ENCODE measurements around the gene TNS2.

Gene TNS2

GRCh38 chr12:53097564-53098353 lies 47.9 kb downstream of the TNS2 start, which contains the start of gene IGFBP6:
Gene IGFBP6, plus strand, starts transcription at chr12:53097667. Its CDS starts 51 bp downstream, at chr12:53097718.
- Histone ChIP-seq H3K27ac (ENCODE audit: low read depth, low read length) (peak within 1 kb of the TSS; percentile 80), H3K36me3 (ENCODE audit: control insufficient read depth in 5 of 5, insufficient read depth in 5 of 5, low read length in 5 of 5) (peaks cover 0 to 16% (median 4%) of the 10 kb centered on the region in 5 donors), H3K9me3 (ENCODE audit: control insufficient read depth in 5 of 5, low read length in 5 of 5) (no peaks in the 10 kb centered on the region), H3K4me3 (ENCODE audit: low read depth in 1 of 5, low read length in 5 of 5) (peak within 1 kb of the TSS; percentile 64 to 84 (median 76)), H3K27me3 (ENCODE audit: control insufficient read depth in 5 of 5, insufficient read depth in 4 of 5, low read length in 5 of 5) (no peaks in the 10 kb centered on the region), H3K9ac (ENCODE audit: low read length in 5 of 5) (peak within 1 kb of the TSS; percentile 63 to 71 (median 64)), H3K4me1 (ENCODE audit: control insufficient read depth in 5 of 5, insufficient read depth in 5 of 5, low read length in 5 of 5) (peaks cover 14 to 52% (median 49%) of the 10 kb centered on the region in 5 donors)

- no peaks in the 10 kb centered on the region for H3K9me3 ChIP-seq (ENCODE audit: control insufficient read depth in 5 of 5, low read length in 5 of 5)
- peak overlapping the region; percentile 54 to 71 (median 63) for H3K9ac ChIP-seq (ENCODE audit: low read length in 5 of 5)
- no peaks in the 10 kb centered on the region for H3K27me3 ChIP-seq (ENCODE audit: control insufficient read depth in 5 of 5, insufficient read depth in 4 of 5, low read length in 5 of 5)
- peaks cover 14 to 57% (median 55%) of the 10 kb centered on the region in 5 donors for H3K4me1 ChIP-seq (ENCODE audit: control insufficient read depth in 5 of 5, insufficient read depth in 5 of 5, low read length in 5 of 5)
- H3K27ac ChIP-seq (ENCODE audit: low read depth, low read length), result peak overlapping the region; percentile 80
- H3K4me3 ChIP-seq (ENCODE audit: low read depth in 1 of 5, low read length in 5 of 5), result peak overlapping the region; percentile 41 to 84 (median 76)
- H3K36me3 ChIP-seq (ENCODE audit: control insufficient read depth in 5 of 5, insufficient read depth in 5 of 5, low read length in 5 of 5), result peaks cover 0 to 16% (median 4%) of the 10 kb centered on the region in 5 donors
These were observed 48.6 kb downstream of the TNS2 start for GRCh38 chr12:53098354-53098981.

- peak overlapping the region; percentile 80 for H3K27ac ChIP-seq (ENCODE audit: low read depth, low read length)
- peak overlapping the region; percentile 41 to 84 (median 76) for H3K4me3 ChIP-seq (ENCODE audit: low read depth in 1 of 5, low read length in 5 of 5)
- H3K36me3 ChIP-seq (ENCODE audit: control insufficient read depth in 5 of 5, insufficient read depth in 5 of 5, low read length in 5 of 5), result peaks cover 0 to 16% (median 4%) of the 10 kb centered on the region in 5 donors
- no peaks in the 10 kb centered on the region for H3K9me3 ChIP-seq (ENCODE audit: control insufficient read depth in 5 of 5, low read length in 5 of 5)
- peak overlapping the region in 3 of 5 donors; percentile 50 to 61 (median 54) for H3K9ac ChIP-seq (ENCODE audit: low read length in 5 of 5)
- H3K27me3 ChIP-seq (ENCODE audit: control insufficient read depth in 5 of 5, insufficient read depth in 4 of 5, low read length in 5 of 5), result no peaks in the 10 kb centered on the region
- H3K4me1 ChIP-seq (ENCODE audit: control insufficient read depth in 5 of 5, insufficient read depth in 5 of 5, low read length in 5 of 5), result peaks cover 9 to 53% (median 49%) of the 10 kb centered on the region in 5 donors
These were observed 49.4 kb downstream of the TNS2 start for GRCh38 chr12:53099071-53099882.

- no peaks in the 10 kb centered on the region for H3K9me3 ChIP-seq (ENCODE audit: control insufficient read depth in 5 of 5, low read length in 5 of 5)
- no peak overlapping the region for H3K4me3 ChIP-seq (ENCODE audit: low read depth in 1 of 5, low read length in 5 of 5)
- H3K4me1 ChIP-seq (ENCODE audit: control insufficient read depth in 5 of 5, insufficient read depth in 5 of 5, low read length in 5 of 5), result peaks cover 7 to 52% (median 42%) of the 10 kb centered on the region in 5 donors
- no peak overlapping the region for H3K27ac ChIP-seq (ENCODE audit: low read depth, low read length)
- H3K27me3 ChIP-seq (ENCODE audit: control insufficient read depth in 5 of 5, insufficient read depth in 4 of 5, low read length in 5 of 5), result no peaks in the 10 kb centered on the region
- H3K36me3 ChIP-seq (ENCODE audit: control insufficient read depth in 5 of 5, insufficient read depth in 5 of 5, low read length in 5 of 5), result peaks cover 0 to 16% (median 4%) of the 10 kb centered on the region in 5 donors
- H3K9ac ChIP-seq (ENCODE audit: low read length in 5 of 5), result no peak overlapping the region
These were observed 50.7 kb downstream of the TNS2 start for GRCh38 chr12:53100466-53101151.

GRCh38 chr12:53101266-53101665 lies 51.4 kb downstream of the TNS2 start:
- Histone ChIP-seq H3K9me3 (ENCODE audit: control insufficient read depth in 5 of 5, low read length in 5 of 5) (no peaks in the 10 kb centered on the region), H3K4me3 (ENCODE audit: low read depth in 1 of 5, low read length in 5 of 5) (no peak overlapping the region), H3K27me3 (ENCODE audit: control insufficient read depth in 5 of 5, insufficient read depth in 4 of 5, low read length in 5 of 5) (no peaks in the 10 kb centered on the region), H3K9ac (ENCODE audit: low read length in 5 of 5) (no peak overlapping the region), H3K27ac (ENCODE audit: low read depth, low read length) (no peak overlapping the region), H3K4me1 (ENCODE audit: control insufficient read depth in 5 of 5, insufficient read depth in 5 of 5, low read length in 5 of 5) (peaks cover 7 to 46% (median 36%) of the 10 kb centered on the region in 5 donors), H3K36me3 (ENCODE audit: control insufficient read depth in 5 of 5, insufficient read depth in 5 of 5, low read length in 5 of 5) (peaks cover 0 to 16% (median 4%) of the 10 kb centered on the region in 5 donors)

- Histone ChIP-seq H3K9ac (ENCODE audit: low read length in 5 of 5) (peak overlapping the region in 1 of 5 donors; percentile 48), H3K4me1 (ENCODE audit: control insufficient read depth in 5 of 5, insufficient read depth in 5 of 5, low read length in 5 of 5) (peaks cover 7 to 39% (median 34%) of the 10 kb centered on the region in 5 donors), H3K4me3 (ENCODE audit: low read depth in 1 of 5, low read length in 5 of 5) (no peak overlapping the region), H3K36me3 (ENCODE audit: control insufficient read depth in 5 of 5, insufficient read depth in 5 of 5, low read length in 5 of 5) (peaks cover 0 to 16% (median 4%) of the 10 kb centered on the region in 5 donors), H3K9me3 (ENCODE audit: control insufficient read depth in 5 of 5, low read length in 5 of 5) (no peaks in the 10 kb centered on the region), H3K27me3 (ENCODE audit: control insufficient read depth in 5 of 5, insufficient read depth in 4 of 5, low read length in 5 of 5) (no peaks in the 10 kb centered on the region), H3K27ac (ENCODE audit: low read depth, low read length) (no peak overlapping the region)
These were observed 52.3 kb downstream of the TNS2 start for GRCh38 chr12:53101931-53102781.

- Histone ChIP-seq H3K27me3 (ENCODE audit: control insufficient read depth in 5 of 5, insufficient read depth in 4 of 5, low read length in 5 of 5) (no peaks in the 10 kb centered on the region), H3K4me1 (ENCODE audit: control insufficient read depth in 5 of 5, insufficient read depth in 5 of 5, low read length in 5 of 5) (peaks cover 7 to 31% (median 25%) of the 10 kb centered on the region in 5 donors), H3K9ac (ENCODE audit: low read length in 5 of 5) (peak within 1 kb of the TSS in 1 of 5 donors; percentile 48), H3K9me3 (ENCODE audit: control insufficient read depth in 5 of 5, low read length in 5 of 5) (no peaks in the 10 kb centered on the region), H3K36me3 (ENCODE audit: control insufficient read depth in 5 of 5, insufficient read depth in 5 of 5, low read length in 5 of 5) (peaks cover 0 to 16% (median 4%) of the 10 kb centered on the region in 5 donors), H3K4me3 (ENCODE audit: low read depth in 1 of 5, low read length in 5 of 5) (no peak within 1 kb of the TSS), H3K27ac (ENCODE audit: low read depth, low read length) (no peak within 1 kb of the TSS)
These were observed 53.3 kb downstream of the TNS2 start, which contains the start of gene SOAT2 for GRCh38 chr12:53102883-53103807. Gene SOAT2, plus strand, starts transcription at chr12:53103486. Its CDS starts 92 bp downstream, at chr12:53103578.

- H3K9ac ChIP-seq (ENCODE audit: low read length in 5 of 5), result no peak overlapping the region
- peaks cover 0 to 16% (median 4%) of the 10 kb centered on the region in 5 donors for H3K36me3 ChIP-seq (ENCODE audit: control insufficient read depth in 5 of 5, insufficient read depth in 5 of 5, low read length in 5 of 5)
- H3K27ac ChIP-seq (ENCODE audit: low read depth, low read length), result no peak overlapping the region
- H3K9me3 ChIP-seq (ENCODE audit: control insufficient read depth in 5 of 5, low read length in 5 of 5), result no peaks in the 10 kb centered on the region
- no peak overlapping the region for H3K4me3 ChIP-seq (ENCODE audit: low read depth in 1 of 5, low read length in 5 of 5)
- peaks cover 5 to 24% (median 18%) of the 10 kb centered on the region in 5 donors for H3K4me1 ChIP-seq (ENCODE audit: control insufficient read depth in 5 of 5, insufficient read depth in 5 of 5, low read length in 5 of 5)
- no peaks in the 10 kb centered on the region for H3K27me3 ChIP-seq (ENCODE audit: control insufficient read depth in 5 of 5, insufficient read depth in 4 of 5, low read length in 5 of 5)
These were observed 54.0 kb downstream of the TNS2 start for GRCh38 chr12:53103860-53104305.
